ENCODE results near the gene EFHD1. TPM values are rescaled to one million over a fixed set of nuclear protein-coding genes. Genes with fewer than 3 reads are reported as not detected.

The EFHD1 gene
- total and polyA plus RNA-seq, 9 of the 15 experiments (the other 6 are each of a cell fraction or from before 2014, with no cell fraction given): 0.66 to 9.1 (median 2.0) TPM

- TF ChIP-seq PRDM10 (IDR thresholded peaks at IDR 0.05; ENCODE audit: partially characterized antibody): no peak
- no peak; the same call in 1 of the 2 replicates for TF ChIP-seq AFF4 (CRISPR knock-in tag; IDR thresholded peaks at IDR 0.05)
- no peak for TF ChIP-seq PREB (CRISPR knock-in tag; IDR thresholded peaks at IDR 0.05)
- TF ChIP-seq C11orf30 (IDR thresholded peaks at IDR 0.05; ENCODE audit: low read depth): no peak
- no peak for TF ChIP-seq CBX3 (IDR thresholded peaks at IDR 0.05; ENCODE audit: borderline replicate concordance in 1 of 2, low read length in 2 of 2)
- TF ChIP-seq E2F6 (IDR thresholded peaks at IDR 0.05; ENCODE audit: borderline replicate concordance in 1 of 2, extremely low read depth in 1 of 2, insufficient read depth in 1 of 2, insufficient read length in 1 of 2, low read depth in 1 of 2, low read length in 1 of 2, poor library complexity in 1 of 2, severe bottlenecking in 1 of 2): peak; percentile 17 to 74
- no peak for TF ChIP-seq ZNF75A (CRISPR knock-in tag; IDR thresholded peaks at IDR 0.05)
- TF ChIP-seq RBM34 (IDR thresholded peaks at IDR 0.05; ENCODE audit: borderline replicate concordance, insufficient read depth, low read length): no peak
- no peak for TF ChIP-seq ZEB2 (IDR thresholded peaks at IDR 0.05)
- no peak for TF ChIP-seq OTX1 (CRISPR knock-in tag; IDR thresholded peaks at IDR 0.05)
- TF ChIP-seq E2F3 (CRISPR knock-in tag; IDR thresholded peaks at IDR 0.05): no peak
- no peak for TF ChIP-seq ZNF280B (CRISPR knock-in tag; IDR thresholded peaks at IDR 0.05)
- TF ChIP-seq BCL6 (CRISPR knock-in tag; IDR thresholded peaks at IDR 0.05): no peak
- no peak for TF ChIP-seq FOXJ3 (CRISPR knock-in tag; IDR thresholded peaks at IDR 0.05)
- peak; percentile 0; the same call in 1 of the 2 replicates for TF ChIP-seq JUND (IDR thresholded peaks at IDR 0.05; ENCODE audit: borderline replicate concordance, low read depth, low read length)
- TF ChIP-seq JUND (tag; IDR thresholded peaks at IDR 0.05; ENCODE audit: borderline replicate concordance, low read depth, low read length): no peak
Measured at GRCh38 chr2:232697059-232697806, 63.8 kb downstream of the EFHD1 start, which contains the start of gene GIGYF2 (continued).

All from K562 (cell line).